Non-pigmented ciliary epithelial cell (primary cell): ENCODE measurements around the gene CCDC74B.
"Not testable (repeated sequence)": the region's sequence is repeated elsewhere in the genome, so short reads cannot be mapped to it uniquely, and the experiment has no call there.

ENCODE experiments used
- DNase-seq: peaks from one replicate; pipeline ENCODE4 v3.0.0-alpha.2; 2010; ENCODE audit warnings: low read depth

Gene CCDC74B

GRCh38 chr2:130145006-130145414 lies at the start of gene CCDC74B:
CCDC74B (minus strand) TSS chr2:130145112; CDS start chr2:130144996, 116 bp downstream.
- not testable (repeated sequence) for DNase-seq

GRCh38 chr2:130193824-130194223 lies 48.9 kb upstream of the CCDC74B start:
- DNase-seq, result not testable (repeated sequence)

GRCh38 chr2:130192451-130192850 lies 47.5 kb upstream of the CCDC74B start:
- not testable (repeated sequence) for DNase-seq

- not testable (repeated sequence) for DNase-seq
These were observed 46.4 kb upstream of the CCDC74B start for GRCh38 chr2:130191319-130191718.

- no peak for DNase-seq
These were observed 45.3 kb upstream of the CCDC74B start for GRCh38 chr2:130190237-130190636.

- DNase-seq, result not testable (repeated sequence)
These were observed 44.0 kb upstream of the CCDC74B start for GRCh38 chr2:130188958-130189357.

GRCh38 chr2:130187859-130188792 lies 43.2 kb upstream of the CCDC74B start:
- not testable (repeated sequence) for DNase-seq

GRCh38 chr2:130187268-130187667 lies 42.4 kb upstream of the CCDC74B start:
- no peak for DNase-seq

- no peak for DNase-seq
These were observed 41.5 kb upstream of the CCDC74B start for GRCh38 chr2:130186391-130186790.

GRCh38 chr2:130185896-130186295 lies 41.0 kb upstream of the CCDC74B start:
- no peak for DNase-seq

- DNase-seq, result no peak
These were observed 40.5 kb upstream of the CCDC74B start for GRCh38 chr2:130185436-130185835.

- DNase-seq, result no peak
These were observed 38.8 kb upstream of the CCDC74B start for GRCh38 chr2:130183512-130184373.

GRCh38 chr2:130182826-130183511 lies 38.1 kb upstream of the CCDC74B start:
- DNase-seq, result not testable (repeated sequence)

- not testable (repeated sequence) for DNase-seq
These were observed 37.2 kb upstream of the CCDC74B start, which contains the start of gene MZT2B for GRCh38 chr2:130181880-130182682. MZT2B (plus strand) TSS chr2:130182262; CDS start chr2:130182283, 21 bp downstream.

GRCh38 chr2:130181325-130181879 lies 36.5 kb upstream of the CCDC74B start, which contains the start of gene SMPD4:
SMPD4 (minus strand) TSS chr2:130181602; CDS start chr2:130176592, 5,010 bp downstream.
- DNase-seq, result peak; percentile 65

- DNase-seq, result not testable (repeated sequence)
These were observed 35.8 kb upstream of the CCDC74B start for GRCh38 chr2:130180404-130181324.

GRCh38 chr2:130174866-130175265 lies 30.0 kb upstream of the CCDC74B start:
- DNase-seq, result not testable (repeated sequence)

- no peak for DNase-seq
These were observed 25.0 kb upstream of the CCDC74B start for GRCh38 chr2:130169896-130170295.

- DNase-seq, result not testable (repeated sequence)
These were observed 24.3 kb upstream of the CCDC74B start for GRCh38 chr2:130169163-130169562.
